ENCODE measurements around the gene IL17RD.

The IL17RD gene

GRCh38 chr3:57164657-57165573 is at the start of gene IL17RD:
Gene IL17RD, minus strand, starts transcription at chr3:57165353. Its CDS starts 67 bp downstream, at chr3:57165286.
- DNase-seq, result peak; percentile 41

- DNase-seq, result no peak
Measured at GRCh38 chr3:57206423-57206822, 41.3 kb upstream of the IL17RD start.

- no peak for DNase-seq
Measured at GRCh38 chr3:57199895-57200297, 34.7 kb upstream of the IL17RD start, which contains the start of gene HESX1. Gene HESX1, minus strand, starts transcription at chr3:57199978. Its CDS starts 60 bp downstream, at chr3:57199918.

- DNase-seq, result no peak
Measured at GRCh38 chr3:57194641-57195040, 29.5 kb upstream of the IL17RD start.

- DNase-seq, result no peak
Measured at GRCh38 chr3:57192028-57192427, 26.9 kb upstream of the IL17RD start.

GRCh38 chr3:57184526-57184925 is 19.4 kb upstream of the IL17RD start:
- no peak for DNase-seq

- no peak for DNase-seq
Measured at GRCh38 chr3:57179580-57180410, 14.6 kb upstream of the IL17RD start.

GRCh38 chr3:57176045-57176444 is 10.9 kb upstream of the IL17RD start:
- no peak for DNase-seq

GRCh38 chr3:57173687-57174086 is 8.5 kb upstream of the IL17RD start:
- DNase-seq, result no peak

GRCh38 chr3:57170946-57171345 is 5.8 kb upstream of the IL17RD start:
- DNase-seq, result no peak

- peak; percentile 48 for DNase-seq
Measured at GRCh38 chr3:57169872-57170623, 4.9 kb upstream of the IL17RD start.

GRCh38 chr3:57169108-57169507 is 4.0 kb upstream of the IL17RD start:
- DNase-seq, result no peak

- DNase-seq, result no peak
Measured at GRCh38 chr3:57168151-57168550, 3.0 kb upstream of the IL17RD start.

- no peak for DNase-seq
Measured at GRCh38 chr3:57166660-57167059, 1.5 kb upstream of the IL17RD start.

- no peak for DNase-seq
Measured at GRCh38 chr3:57165641-57166040, 488 bp upstream of the IL17RD start.

- no peak for DNase-seq
Measured at GRCh38 chr3:57164217-57164656, 916 bp downstream of the IL17RD start.

- no peak for DNase-seq
Measured at GRCh38 chr3:57163751-57164150, 1.4 kb downstream of the IL17RD start.

GRCh38 chr3:57161915-57162314 is 3.2 kb downstream of the IL17RD start:
- no peak for DNase-seq

GRCh38 chr3:57160765-57161538 is 4.2 kb downstream of the IL17RD start:
- no peak for DNase-seq

GRCh38 chr3:57160076-57160764 is 4.9 kb downstream of the IL17RD start:
- no peak for DNase-seq

Measured in CD4-positive, alpha-beta T cell treated with Interleukin-10 for 1 hour (primary cell).